GM21528 (cell line): ENCODE data around the gene COL1A1.

Experiments used
- ATAC-seq: cut with Tn5 transposase; IDR thresholded peaks from one replicate; pipeline ENCODE4 v1.9.1; 2021; ENCODE audit warnings: mild to moderate bottlenecking, moderate library complexity; ENCODE audit not compliant: unreplicated experiment, low FRiP score

COL1A1 gene

GRCh38 chr17:50188531-50188920 lies 12.9 kb downstream of the COL1A1 start:
- ATAC-seq, result no peak

DNA sequence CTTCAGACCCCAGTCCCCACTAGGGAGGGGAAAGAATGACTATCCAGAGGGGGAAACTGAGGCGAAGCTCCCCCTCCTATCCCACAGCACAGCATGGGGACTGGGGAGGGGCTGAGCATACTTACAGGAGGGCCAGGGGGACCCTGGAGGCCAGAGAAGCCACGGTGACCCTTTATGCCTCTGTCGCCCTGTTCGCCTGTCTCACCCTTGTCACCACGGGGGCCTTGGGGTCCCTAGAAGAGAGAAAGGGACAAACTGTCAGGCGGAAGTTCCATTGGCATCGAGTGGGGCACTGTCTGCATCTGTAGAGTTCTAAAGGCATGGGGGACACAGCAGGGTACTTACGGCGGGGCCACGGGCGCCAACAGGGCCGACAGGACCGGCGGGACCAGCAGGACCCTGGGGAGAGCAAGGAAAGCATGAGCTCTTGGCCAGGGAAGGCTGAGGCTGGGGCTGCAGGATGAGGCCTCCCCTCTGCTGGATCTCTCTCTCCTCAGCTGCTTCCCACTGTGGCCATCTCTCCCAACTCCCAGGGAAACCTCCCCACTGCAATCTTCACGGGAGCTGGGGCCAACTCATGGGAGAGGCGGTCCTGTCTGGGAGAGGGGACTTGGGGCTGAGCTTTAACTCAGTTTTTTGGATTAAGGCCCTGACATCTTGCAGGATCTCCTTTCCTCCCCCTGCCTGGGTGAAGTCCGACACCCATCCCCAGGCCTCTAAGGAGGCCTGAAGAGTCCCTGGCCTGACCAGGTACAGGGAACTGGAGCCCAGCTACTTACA lies 13.5 kb downstream of the COL1A1 start:
- no peak for ATAC-seq

- no peak for ATAC-seq
Measured at GRCh38 chr17:50187394-50187725, 14.1 kb downstream of the COL1A1 start.

GRCh38 chr17:50186661-50187393 lies 14.6 kb downstream of the COL1A1 start:
- ATAC-seq, result no peak

GRCh38 chr17:50185631-50186471 lies 15.6 kb downstream of the COL1A1 start:
- no peak for ATAC-seq

DNA sequence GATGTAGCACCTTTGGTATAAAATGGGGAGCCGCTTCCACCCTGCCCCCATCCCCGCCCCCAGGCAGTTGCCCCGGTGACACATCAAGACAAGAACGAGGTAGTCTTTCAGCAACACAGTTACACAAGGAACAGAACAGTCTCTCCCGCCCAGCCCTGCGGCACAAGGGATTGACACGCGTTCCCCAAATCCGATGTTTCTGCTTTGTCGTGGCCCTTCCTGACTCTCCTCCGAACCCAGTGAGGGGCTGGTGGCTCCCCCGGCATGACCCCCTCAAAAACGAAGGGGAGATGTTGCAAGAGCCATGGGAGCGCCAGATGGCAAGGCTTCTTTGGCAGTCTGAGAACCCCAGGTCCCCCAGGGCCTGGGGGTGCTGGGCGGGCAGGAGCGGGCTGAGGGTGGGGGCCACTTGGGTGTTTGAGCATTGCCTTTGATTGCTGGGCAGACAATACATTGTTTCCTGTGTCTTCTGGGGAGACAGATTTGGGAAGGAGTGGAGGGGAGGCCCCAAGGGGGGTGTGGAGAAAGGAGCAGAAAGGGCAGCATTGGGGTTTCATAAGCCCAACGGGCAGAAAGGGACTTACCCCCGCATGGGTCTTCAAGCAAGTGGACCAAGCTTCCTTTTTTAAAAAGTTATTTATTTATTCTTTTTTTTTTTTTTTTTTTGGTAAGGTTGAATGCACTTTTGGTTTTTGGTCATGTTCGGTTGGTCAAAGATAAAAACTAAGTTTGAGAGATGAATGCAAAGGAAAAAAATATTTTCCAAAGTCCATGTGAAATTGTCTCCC lies 16.6 kb downstream of the COL1A1 start:
- ATAC-seq, result no peak

DNA sequence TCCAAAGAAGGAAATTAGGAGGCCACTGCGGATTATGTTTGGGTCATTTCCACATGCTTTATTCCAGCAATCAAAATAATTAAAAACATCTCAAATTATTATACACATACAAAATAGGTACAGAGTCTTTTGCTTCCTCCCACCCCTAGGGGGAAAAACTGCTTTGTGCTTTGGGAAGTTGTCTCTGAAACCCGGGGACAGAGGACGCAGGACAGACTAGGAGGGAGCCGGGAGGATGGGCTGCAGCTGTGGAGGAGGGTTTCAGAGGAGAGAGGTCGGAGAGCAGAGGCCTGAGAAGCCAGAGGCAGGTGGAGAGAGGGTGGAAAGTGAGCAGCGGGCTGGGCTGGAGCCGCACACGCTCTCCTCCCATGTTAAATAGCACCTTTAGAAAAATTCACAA lies 17.4 kb downstream of the COL1A1 start:
- no peak for ATAC-seq

DNA sequence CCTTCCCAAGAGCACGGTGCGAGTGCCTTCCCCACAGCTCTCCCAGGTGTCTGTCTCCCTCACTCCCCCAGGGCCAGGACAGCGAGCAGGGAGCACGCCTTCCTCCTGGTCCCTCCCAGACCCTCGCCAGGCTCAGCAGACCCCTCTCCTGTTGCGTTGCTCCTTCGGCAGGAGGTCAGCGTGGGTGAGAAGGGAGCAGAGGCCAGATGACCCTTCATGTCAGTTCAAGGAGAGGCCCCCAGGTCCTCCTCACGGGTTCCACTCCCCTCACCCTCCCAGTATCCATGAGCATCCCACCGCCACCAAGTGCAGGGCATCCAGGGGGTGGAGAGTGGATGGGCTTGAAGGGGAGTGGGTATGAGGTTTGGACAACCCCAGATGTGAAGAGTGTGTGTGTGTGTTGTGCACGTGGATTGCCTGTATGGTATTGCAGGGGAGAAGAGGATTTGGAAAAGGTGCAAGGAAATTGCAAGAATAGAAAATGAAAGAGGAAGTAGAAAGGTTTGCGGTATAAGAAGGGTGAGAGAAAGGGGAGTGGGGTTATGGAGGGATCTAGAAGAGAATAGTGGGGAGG lies 17.9 kb downstream of the COL1A1 start:
- ATAC-seq, result no peak

GRCh38 chr17:50182783-50183420 lies 18.5 kb downstream of the COL1A1 start:
- ATAC-seq, result no peak

- ATAC-seq, result no peak
Measured at GRCh38 chr17:50181591-50182560, 19.6 kb downstream of the COL1A1 start.

DNA sequence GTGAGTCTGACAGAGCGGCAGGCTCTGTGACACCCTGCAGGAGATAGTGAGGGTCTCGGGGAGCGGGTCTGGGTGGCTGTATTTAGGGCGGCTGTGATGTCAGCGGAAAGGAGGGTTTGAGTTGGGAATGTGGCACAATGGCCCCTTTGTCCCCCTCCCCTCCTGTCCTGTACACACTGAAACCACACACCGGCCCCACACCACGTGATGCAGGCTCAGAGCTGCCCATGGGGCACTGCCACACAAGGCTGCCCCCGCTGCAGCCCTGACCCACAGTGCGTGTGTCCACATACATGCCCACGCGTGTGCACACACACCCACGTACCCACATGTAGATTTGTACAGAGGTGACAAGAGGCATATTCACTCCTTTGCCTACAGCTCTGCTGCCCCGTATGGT lies 20.3 kb downstream of the COL1A1 start:
- ATAC-seq, result no peak

DNA sequence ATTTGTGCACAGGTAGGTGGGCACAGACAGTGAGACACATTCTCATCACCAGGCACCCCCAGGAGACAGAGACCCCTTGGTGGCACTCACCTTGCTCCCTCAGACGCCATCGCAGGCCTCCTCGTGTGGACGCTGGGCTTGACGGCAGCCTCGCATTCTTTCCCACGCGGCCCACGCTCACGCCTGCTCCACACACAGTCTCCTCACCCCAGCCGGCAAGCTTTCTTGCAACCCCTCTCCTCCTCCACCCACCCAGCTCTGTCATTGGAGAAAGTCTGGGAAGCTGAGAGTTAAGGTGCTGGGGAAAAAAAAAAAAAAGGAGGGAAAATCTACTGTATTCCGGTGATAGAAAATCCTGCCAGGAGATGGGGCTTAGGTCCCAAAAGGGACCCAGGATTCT lies 20.8 kb downstream of the COL1A1 start:
- no peak for ATAC-seq

GRCh38 chr17:50180111-50180510 lies 21.3 kb downstream of the COL1A1 start:
- ATAC-seq, result no peak

DNA sequence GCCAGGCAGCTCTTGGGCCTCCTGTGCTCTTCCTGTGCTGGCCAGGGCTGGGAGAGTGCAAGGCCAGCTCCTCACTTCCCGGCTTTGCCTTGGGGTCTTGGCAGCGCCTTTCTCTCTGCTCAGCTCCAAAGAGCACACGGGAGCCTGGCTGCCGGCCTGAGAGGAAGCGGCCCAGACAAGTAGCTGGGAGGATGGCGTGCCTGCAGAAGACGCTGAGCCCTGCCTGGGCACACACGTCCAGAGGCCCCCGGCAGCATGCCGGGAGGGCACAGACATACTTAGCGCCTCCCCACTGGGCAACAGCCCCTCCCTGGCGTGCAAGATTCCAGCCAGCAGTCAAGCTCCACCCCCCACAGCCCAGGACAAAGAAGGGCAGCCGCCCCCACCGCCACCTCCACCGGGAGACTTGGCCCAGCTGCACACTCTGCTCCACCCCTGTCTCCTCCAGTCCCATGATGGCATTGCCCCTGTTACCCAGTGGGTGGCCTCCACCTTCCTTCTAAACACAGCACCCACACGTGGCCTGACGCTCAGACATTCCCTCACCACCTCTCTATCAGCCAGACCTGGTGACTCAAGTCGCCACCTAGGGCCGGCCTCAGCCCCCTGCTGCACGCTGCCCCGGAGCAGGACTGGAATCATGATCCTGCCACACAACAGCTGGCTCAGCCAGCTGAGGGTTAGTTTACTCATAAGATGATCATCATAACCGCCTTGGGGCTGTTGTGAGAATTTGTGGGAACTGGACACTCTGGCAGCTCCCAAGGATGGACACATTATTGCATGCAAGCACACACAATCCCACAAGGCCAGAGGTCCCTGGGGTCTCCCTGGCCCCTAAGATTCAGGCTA lies 23.2 kb downstream of the COL1A1 start:
- ATAC-seq, result no peak

- no peak for ATAC-seq
Measured at GRCh38 chr17:50177476-50177875, 24.0 kb downstream of the COL1A1 start.

DNA sequence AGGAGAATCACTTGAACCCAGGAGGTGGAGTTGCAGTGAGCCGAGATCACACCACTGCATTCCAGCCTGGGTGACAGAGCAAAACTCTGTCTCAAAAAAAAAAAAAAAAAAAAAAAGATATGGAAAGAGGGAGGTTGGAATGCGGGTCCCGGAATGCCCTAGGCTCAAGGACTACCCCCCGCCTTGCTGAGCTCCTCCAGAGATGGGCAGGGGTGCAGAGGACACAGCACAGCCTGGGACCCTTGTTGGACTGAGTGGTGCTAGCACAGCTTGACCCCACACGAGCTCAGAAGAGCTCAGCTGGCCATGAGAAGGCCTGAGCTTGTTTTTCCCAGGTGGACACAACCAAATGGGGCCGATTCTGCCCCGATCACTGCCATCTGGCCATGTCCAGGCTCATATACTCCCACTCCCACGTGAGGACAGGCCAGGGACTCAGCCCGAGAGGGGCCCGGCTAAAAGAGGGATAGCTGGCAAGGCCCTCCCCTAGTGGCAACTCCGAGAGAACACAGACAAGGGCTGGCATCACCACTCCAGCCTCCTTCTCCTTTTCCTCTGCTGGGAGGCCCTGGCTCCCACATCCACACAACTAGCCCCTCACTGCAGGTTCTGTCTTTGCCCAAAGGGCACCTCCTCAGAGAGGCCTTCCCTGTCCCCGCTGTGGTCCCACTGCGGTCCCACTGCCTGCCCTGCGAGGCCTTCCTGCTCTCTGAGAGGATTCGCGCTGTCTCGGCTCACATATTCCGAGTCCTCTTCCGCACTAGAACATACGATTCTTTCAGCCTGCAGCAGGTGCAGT lies 24.7 kb downstream of the COL1A1 start:
- no peak for ATAC-seq
